GM23338 (cell line): ENCODE measurements around the gene NUPR1. TPM values are rescaled to one million over a fixed set of nuclear protein-coding genes. Genes with fewer than 3 reads are reported as not detected.

Source experiments
- ATAC-seq: fragments of 200-7000 bp; cut with Tn5 transposase; 3 replicates; pipeline ENCODE4 v1.9.1; 2020
- DNase-seq: peaks from one replicate; pipeline ENCODE4 v3.0.0-alpha.2; 2015; ENCODE audit warnings: low spot score
- H2AFZ ChIP-seq: fragments of 200-600 bp; sonication (generic); 2 replicates; pipeline ENCODE4 v1.8.0; 2016; ENCODE audit warnings: antibody characterized with exemption, mild to moderate bottlenecking, moderate library complexity
- H3F3A ChIP-seq: fragments of 200-600 bp; sonication (generic); replicated peaks from 2 replicates; pipeline ENCODE4 v1.8.0; 2017; ENCODE audit warnings: antibody characterized with exemption, mixed run types, low read depth
- H3K27ac ChIP-seq: fragments of 200-600 bp; sonication (generic); 2 replicates; pipeline ENCODE4 v1.6.1; 2016; ENCODE audit warnings: low read depth
- H3K27me3 ChIP-seq: fragments of 200-600 bp; sonication (generic); 2 replicates; pipeline ENCODE4 v1.8.0; 2016; ENCODE audit warnings: mild to moderate bottlenecking, mixed run types, moderate library complexity; ENCODE audit not compliant: insufficient read depth
- H3K36me3 ChIP-seq: fragments of 200-600 bp; sonication (generic); 2 replicates; pipeline ENCODE4 v1.8.0; 2016; ENCODE audit warnings: mild to moderate bottlenecking; ENCODE audit not compliant: insufficient read depth
- H3K4me1 ChIP-seq: fragments of 200-600 bp; sonication (generic); 2 replicates; pipeline ENCODE4 v1.8.0; 2016; ENCODE audit warnings: mild to moderate bottlenecking, moderate library complexity; ENCODE audit not compliant: insufficient read depth
- H3K4me2 ChIP-seq: fragments of 200-600 bp; sonication (generic); 2 replicates; pipeline ENCODE4 v1.7.1; 2017; ENCODE audit warnings: mixed run types
- H3K4me3 ChIP-seq: fragments of 200-600 bp; sonication (generic); 2 replicates; pipeline ENCODE4 v1.6.1; 2016; ENCODE audit warnings: mixed run types
- H3K79me2 ChIP-seq: fragments of 200-600 bp; sonication (generic); replicated peaks from 2 replicates; pipeline ENCODE4 v1.8.0; 2017; ENCODE audit warnings: mild to moderate bottlenecking; ENCODE audit not compliant: insufficient read depth
- H3K9me2 ChIP-seq: fragments of 200-600 bp; sonication (generic); 2 replicates; pipeline ENCODE4 v1.8.0; 2017; ENCODE audit not compliant: insufficient read depth
- H4K20me1 ChIP-seq: fragments of 200-600 bp; sonication (generic); replicated peaks from 2 replicates; pipeline ENCODE4 v1.8.0; 2017; ENCODE audit warnings: mild to moderate bottlenecking; ENCODE audit not compliant: insufficient read depth
- H3K27ac Mint-ChIP-seq: 2 replicates; pipeline ENCODE4 v1.8.0; 2020; ENCODE audit warnings: inconsistent platforms, mild to moderate bottlenecking, moderate library complexity, mixed read lengths
- H3K27me3 Mint-ChIP-seq: 3 replicates; pipeline ENCODE4 v1.8.0; 2022; ENCODE audit warnings: low read depth, mild to moderate bottlenecking, moderate library complexity, mixed read lengths, inconsistent platforms; ENCODE audit not compliant: insufficient read depth, poor library complexity
- H3K36me3 Mint-ChIP-seq: 3 replicates; pipeline ENCODE4 v1.8.0; 2021; ENCODE audit warnings: low read depth, mild to moderate bottlenecking, inconsistent platforms, moderate library complexity, mixed read lengths
- H3K4me1 Mint-ChIP-seq: 3 replicates; pipeline ENCODE4 v1.8.0; 2020; ENCODE audit warnings: mild to moderate bottlenecking, inconsistent platforms, mixed read lengths
- H3K4me3 Mint-ChIP-seq: 3 replicates; pipeline ENCODE4 v1.8.0; 2021; ENCODE audit warnings: moderate library complexity, mild to moderate bottlenecking, inconsistent platforms, mixed read lengths
- H3K9me3 Mint-ChIP-seq: 3 replicates; pipeline ENCODE4 v1.8.0; 2020; ENCODE audit warnings: moderate library complexity, mild to moderate bottlenecking, inconsistent platforms, mixed read lengths
- CREB1 ChIP-seq: fragments of 250-450 bp; sonication (Bioruptor Pico); IDR thresholded peaks from 2 replicates; pipeline ENCODE4 v1.5.0; 2020; ENCODE audit warnings: low read depth, mild to moderate bottlenecking, moderate library complexity
- JUNB ChIP-seq: IDR thresholded peaks from one replicate; pipeline ENCODE4 v1.6.1; 2016; ENCODE audit warnings: antibody characterized with exemption; ENCODE audit not compliant: unreplicated experiment
- NANOG ChIP-seq: IDR thresholded peaks from 2 replicates; pipeline ENCODE4 v1.6.1; 2016; ENCODE audit warnings: antibody characterized with exemption, borderline replicate concordance
- STAT1 ChIP-seq: IDR thresholded peaks from one replicate; pipeline ENCODE4 v1.6.1; 2016; ENCODE audit warnings: antibody characterized with exemption; ENCODE audit not compliant: unreplicated experiment
- ZNF114 ChIP-seq: fragments of 250-450 bp; sonication (Bioruptor Pico); IDR thresholded peaks from 2 replicates; pipeline ENCODE4 v1.5.0; 2020; ENCODE audit warnings: mild to moderate bottlenecking, moderate library complexity
- polyA plus RNA-seq: library from polyadenylated mRNA; unstranded; fragments of >200 nt; fragmentation: Nextera tagmentation; extraction: Ambion mirVana; gene quantifications from 2 replicates; pipeline ENCODE4 v1.2.1, GENCODE V29; 2016
- total RNA-seq: library from RNA; depleted of rRNA; stranded (reverse); fragments of >200 nt; shearing (Covaris generic); gene quantifications from 2 replicates; pipeline ENCODE4 v1.2.3, GENCODE V29; 2014
- TF ChIP-seq, protein P1 (sequence below): fragments of 250-450 bp; sonication (Bioruptor Pico); IDR thresholded peaks from 2 replicates; pipeline ENCODE4 v1.5.0; 2020; ENCODE audit warnings: mild to moderate bottlenecking, moderate library complexity

Gene NUPR1
- total and polyA plus RNA-seq, 2 experiments from 2014 or later = 0.03 to 0.48 TPM

DNA sequence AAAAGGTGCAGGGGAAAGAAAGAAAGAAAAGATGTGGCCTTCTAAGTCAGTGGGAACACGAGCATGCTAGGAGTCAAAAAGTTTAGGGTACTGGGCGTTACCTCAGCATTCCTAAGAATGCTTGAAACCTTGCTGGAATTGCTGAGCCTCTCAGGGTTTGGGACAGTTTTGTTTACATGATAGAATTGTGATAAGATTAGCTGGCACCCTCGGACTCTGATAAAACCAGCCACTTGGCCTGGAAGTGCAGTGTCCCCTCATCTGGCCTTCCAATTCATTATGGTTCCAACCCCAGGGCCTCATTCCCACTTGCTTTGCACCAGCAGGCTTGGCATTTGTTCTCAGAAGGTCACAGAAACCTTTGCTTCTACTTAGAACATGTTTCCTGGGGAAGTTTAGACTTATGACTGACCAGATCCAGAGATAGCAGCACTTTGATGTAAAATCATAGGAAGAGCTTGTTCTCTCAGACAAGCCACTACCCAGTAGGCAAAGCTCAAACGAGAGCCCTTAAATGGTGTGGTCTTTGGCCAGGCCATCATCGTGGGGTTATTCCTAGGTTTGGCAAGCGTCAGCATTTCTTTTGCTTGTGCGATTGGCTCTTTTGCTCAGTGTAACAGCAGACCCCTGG, 22.9 kb upstream of the NUPR1 start (continued):
- TF ChIP-seq, protein P1, sequence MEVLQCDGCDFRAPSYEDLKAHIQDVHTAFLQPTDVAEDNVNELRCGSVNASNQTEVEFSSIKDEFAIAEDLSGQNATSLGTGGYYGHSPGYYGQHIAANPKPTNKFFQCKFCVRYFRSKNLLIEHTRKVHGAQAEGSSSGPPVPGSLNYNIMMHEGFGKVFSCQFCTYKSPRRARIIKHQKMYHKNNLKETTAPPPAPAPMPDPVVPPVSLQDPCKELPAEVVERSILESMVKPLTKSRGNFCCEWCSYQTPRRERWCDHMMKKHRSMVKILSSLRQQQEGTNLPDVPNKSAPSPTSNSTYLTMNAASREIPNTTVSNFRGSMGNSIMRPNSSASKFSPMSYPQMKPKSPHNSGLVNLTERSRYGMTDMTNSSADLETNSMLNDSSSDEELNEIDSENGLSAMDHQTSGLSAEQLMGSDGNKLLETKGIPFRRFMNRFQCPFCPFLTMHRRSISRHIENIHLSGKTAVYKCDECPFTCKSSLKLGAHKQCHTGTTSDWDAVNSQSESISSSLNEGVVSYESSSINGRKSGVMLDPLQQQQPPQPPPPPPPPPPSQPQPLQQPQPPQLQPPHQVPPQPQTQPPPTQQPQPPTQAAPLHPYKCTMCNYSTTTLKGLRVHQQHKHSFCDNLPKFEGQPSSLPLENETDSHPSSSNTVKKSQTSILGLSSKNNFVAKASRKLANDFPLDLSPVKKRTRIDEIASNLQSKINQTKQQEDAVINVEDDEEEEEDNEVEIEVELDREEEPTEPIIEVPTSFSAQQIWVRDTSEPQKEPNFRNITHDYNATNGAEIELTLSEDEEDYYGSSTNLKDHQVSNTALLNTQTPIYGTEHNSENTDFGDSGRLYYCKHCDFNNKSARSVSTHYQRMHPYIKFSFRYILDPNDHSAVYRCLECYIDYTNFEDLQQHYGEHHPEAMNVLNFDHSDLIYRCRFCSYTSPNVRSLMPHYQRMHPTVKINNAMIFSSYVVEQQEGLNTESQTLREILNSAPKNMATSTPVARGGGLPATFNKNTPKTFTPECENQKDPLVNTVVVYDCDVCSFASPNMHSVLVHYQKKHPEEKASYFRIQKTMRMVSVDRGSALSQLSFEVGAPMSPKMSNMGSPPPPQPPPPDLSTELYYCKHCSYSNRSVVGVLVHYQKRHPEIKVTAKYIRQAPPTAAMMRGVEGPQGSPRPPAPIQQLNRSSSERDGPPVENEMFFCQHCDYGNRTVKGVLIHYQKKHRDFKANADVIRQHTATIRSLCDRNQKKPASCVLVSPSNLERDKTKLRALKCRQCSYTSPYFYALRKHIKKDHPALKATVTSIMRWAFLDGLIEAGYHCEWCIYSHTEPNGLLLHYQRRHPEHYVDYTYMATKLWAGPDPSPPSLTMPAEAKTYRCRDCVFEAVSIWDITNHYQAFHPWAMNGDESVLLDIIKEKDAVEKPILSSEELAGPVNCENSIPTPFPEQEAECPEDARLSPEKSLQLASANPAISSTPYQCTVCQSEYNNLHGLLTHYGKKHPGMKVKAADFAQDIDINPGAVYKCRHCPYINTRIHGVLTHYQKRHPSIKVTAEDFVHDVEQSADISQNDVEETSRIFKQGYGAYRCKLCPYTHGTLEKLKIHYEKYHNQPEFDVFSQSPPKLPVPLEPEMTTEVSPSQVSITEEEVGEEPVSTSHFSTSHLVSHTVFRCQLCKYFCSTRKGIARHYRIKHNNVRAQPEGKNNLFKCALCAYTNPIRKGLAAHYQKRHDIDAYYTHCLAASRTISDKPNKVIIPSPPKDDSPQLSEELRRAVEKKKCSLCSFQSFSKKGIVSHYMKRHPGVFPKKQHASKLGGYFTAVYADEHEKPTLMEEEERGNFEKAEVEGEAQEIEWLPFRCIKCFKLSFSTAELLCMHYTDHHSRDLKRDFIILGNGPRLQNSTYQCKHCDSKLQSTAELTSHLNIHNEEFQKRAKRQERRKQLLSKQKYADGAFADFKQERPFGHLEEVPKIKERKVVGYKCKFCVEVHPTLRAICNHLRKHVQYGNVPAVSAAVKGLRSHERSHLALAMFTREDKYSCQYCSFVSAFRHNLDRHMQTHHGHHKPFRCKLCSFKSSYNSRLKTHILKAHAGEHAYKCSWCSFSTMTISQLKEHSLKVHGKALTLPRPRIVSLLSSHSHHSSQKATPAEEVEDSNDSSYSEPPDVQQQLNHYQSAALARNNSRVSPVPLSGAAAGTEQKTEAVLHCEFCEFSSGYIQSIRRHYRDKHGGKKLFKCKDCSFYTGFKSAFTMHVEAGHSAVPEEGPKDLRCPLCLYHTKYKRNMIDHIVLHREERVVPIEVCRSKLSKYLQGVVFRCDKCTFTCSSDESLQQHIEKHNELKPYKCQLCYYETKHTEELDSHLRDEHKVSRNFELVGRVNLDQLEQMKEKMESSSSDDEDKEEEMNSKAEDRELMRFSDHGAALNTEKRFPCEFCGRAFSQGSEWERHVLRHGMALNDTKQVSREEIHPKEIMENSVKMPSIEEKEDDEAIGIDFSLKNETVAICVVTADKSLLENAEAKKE (CRISPR knock-in tag) = no peak
- TF ChIP-seq CREB1 (CRISPR knock-in tag) (no peak), JUNB (no peak)

GRCh38 chr16:28558456-28558855, 19.7 kb upstream of the NUPR1 start:
- no peaks in the 10 kb centered on the region for H3F3A ChIP-seq
- H3K27me3 Mint-ChIP-seq = no peaks in the 10 kb centered on the region
- H3K36me3 Mint-ChIP-seq = peaks cover 20% of the 10 kb centered on the region
- no peak overlapping the region for H3K4me2 ChIP-seq
- H3K9me3 Mint-ChIP-seq = no peaks in the 10 kb centered on the region; the same call in 2 of the 3 replicates
- H3K27ac Mint-ChIP-seq = no peak overlapping the region
- H3K4me1 ChIP-seq = no peaks in the 10 kb centered on the region
- H2AFZ ChIP-seq = no peak overlapping the region
- ATAC-seq (no peak), DNase-seq (no peak)
- H4K20me1 ChIP-seq = no peaks in the 10 kb centered on the region
- H3K4me3 Mint-ChIP-seq = no peak overlapping the region
- H3K9me2 ChIP-seq = no peaks in the 10 kb centered on the region
- peaks cover 12% of the 10 kb centered on the region; the same call in 1 of the 2 replicates for H3K79me2 ChIP-seq
- no peak overlapping the region for H3K27ac ChIP-seq
- H3K27me3 ChIP-seq = no peaks in the 10 kb centered on the region
- H3K4me1 Mint-ChIP-seq = peaks cover 5% of the 10 kb centered on the region; the same call in 2 of the 3 replicates
- no peak overlapping the region for H3K4me3 ChIP-seq
- no peaks in the 10 kb centered on the region for H3K36me3 ChIP-seq
- TF ChIP-seq STAT1 (no peak), JUNB (no peak), NANOG (no peak), ZNF114 (CRISPR knock-in tag) (no peak)
- TF ChIP-seq, protein P1 (CRISPR knock-in tag) = no peak
